Occipital lobe (tissue), 2 donors: ENCODE data around the gene WDR6. TPM values are rescaled to one million over a fixed set of nuclear protein-coding genes. Genes with fewer than 3 reads are reported as not detected.
A peak's percentile ranks its signal among the peaks of the same experiment; 100 is the strongest.

ENCODE experiments used
- DNase-seq: peaks from one replicate; lab custom pipeline; 2025; lab: John Stamatoyannopoulos, UW
- total RNA-seq: library from RNA; depleted of rRNA; stranded (reverse); fragments of >200 nt; gene quantifications from one replicate; pipeline ENCODE4 v1.2.3, GENCODE V29; 2014

The WDR6 gene
- 85.6 TPM for total RNA-seq

DNA sequence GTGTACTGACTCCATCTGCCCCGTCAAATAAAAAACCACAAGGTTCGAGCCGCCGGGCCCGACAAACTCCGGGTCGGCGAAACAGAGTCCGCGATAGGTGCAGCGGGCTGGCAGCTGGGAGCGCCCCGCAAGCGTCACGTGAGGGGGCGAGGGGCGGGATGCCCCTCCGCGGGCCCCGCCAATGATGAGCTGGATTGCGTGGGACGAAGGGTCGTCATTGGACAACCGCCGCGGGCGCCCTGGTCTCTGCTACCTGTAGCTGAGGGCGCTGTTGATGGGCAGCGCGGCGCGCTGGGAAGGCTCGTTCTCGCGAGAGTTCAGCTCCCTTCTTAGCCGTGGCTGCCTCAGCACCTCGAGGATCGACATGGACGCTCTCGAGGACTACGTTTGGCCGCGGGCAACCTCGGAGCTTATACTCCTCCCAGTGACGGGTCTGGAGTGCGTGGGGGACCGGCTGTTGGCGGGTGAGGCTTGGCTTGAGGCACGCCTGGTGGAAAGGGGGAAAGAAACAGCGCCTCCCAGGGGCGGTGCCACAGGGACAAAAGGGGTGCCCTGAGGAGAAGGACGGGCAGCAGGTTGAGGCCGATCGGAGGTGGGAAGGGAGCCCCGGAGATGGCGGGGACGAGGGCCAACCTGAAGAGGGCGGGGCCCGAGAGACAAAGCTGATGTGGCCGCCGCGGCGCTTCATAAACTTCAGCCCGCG, at the start of gene WDR6:
WDR6 (plus strand) TSS at position 324 of the 703 bp plus-strand sequence; CDS start at position 365, 41 bp downstream.
- peak; percentile 90 for DNase-seq

DNA sequence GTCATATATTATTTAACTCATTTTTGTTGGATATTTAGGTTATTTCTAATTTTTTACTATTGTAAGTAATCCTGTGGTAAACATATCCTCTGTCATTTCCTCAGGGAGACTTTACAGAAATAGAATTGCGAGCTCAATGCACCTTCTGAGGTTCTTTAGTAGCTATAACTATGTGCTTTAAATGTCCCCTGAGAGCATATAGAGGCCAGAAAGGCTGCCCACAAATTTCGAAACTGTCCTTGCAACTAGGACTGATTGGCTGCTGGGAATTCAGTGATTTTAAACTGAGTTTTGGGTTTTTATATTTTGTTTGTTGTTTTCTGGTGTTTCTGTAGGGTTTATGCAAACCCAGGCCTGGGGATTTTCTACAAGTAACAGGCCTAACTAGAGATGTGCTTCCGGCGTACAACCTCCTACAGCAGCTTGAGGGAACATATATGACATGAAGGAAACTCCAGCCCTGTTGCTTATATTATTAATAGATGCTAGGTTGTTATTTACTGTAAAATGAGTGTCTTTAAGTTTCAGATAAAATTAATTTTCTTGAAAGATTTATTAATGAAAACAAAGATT, 46.3 kb upstream of the WDR6 start:
- DNase-seq: no peak

DNA sequence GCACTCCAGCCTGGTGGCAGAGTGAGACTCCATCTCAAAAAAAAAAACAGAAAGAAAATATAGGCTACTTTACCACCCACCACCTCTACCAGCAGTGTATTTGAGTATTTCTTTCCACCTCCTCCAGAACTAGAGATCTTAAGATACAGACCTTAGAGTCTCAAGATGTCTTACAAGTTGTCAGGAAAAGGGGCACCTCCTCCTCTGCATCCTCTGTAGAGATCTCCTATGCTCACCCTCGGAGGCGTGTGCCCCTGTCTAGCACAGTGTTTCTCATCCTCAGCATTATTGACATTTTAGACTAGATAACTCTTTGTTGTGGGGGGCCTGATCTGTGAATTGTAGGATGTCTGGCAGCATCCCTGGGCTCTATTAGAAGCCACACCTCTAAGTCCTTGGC, 44.9 kb upstream of the WDR6 start:
- no peak for DNase-seq

DNA sequence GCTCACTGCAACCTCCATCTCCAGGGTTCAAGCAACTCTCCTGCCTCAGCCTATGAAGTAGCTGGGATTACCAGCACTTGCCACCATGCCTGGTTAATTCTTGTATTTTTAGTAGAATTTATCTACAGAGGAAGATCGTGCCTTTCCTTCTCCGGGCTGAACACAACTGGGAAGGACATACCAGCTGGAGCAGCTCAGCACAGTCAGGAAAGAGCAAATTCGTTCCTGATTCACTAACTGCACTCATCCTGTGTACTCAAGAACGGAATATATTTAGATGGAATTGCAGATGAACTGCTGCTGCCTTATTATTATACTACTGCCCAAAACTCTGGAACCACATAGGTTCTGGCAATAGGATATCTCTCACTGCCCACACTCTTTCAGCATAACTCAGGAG, 44.3 kb upstream of the WDR6 start:
- no peak for DNase-seq

DNA sequence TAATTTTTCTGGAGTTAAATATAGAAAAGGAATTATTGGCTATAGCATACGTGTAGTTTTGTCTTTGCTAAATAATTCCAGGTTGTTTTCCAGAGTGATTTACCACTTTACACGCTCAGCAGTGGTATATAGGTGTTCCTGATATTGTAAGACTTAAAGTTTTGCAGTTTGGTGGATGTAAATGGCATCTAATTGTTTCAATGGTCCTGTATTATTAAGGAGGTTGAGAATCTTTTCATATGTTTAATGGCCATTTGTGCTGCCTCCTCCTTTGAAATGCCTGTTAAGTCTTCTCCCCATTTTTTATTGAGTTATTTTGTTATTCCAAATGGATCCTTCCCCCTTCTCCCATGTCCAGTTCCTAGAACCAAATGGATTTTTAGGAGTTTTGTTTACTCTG, 43.6 kb upstream of the WDR6 start:
- no peak for DNase-seq

GRCh38 chr3:48966367-48966766, 40.8 kb upstream of the WDR6 start:
- no peak for DNase-seq

DNA sequence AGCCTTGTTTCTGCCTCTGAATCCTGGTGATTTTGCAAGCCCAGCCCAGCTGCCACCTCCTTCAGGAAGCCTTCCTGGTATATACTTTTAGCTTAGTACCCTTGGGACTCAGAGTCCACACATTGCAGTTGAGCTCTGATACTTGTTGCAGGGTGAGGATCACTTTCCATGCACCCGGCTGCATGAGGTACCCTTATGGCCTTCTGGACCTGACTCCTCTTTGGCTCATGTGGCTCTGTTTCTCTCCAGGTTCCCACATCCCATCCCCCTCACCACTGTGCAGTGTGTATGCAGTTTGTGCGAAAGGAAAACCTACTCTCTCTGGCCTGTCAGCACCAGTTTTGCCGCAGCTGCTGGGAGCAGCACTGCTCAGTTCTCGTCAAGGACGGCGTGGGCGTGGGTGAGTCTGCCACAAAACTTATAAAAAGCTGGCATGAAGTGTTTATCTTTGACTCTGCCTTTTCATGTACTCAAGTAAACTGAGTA, 40.3 kb upstream of the WDR6 start:
- DNase-seq: peak; percentile 64

GRCh38 chr3:48970586-48970985, 36.6 kb upstream of the WDR6 start:
- DNase-seq: no peak

DNA sequence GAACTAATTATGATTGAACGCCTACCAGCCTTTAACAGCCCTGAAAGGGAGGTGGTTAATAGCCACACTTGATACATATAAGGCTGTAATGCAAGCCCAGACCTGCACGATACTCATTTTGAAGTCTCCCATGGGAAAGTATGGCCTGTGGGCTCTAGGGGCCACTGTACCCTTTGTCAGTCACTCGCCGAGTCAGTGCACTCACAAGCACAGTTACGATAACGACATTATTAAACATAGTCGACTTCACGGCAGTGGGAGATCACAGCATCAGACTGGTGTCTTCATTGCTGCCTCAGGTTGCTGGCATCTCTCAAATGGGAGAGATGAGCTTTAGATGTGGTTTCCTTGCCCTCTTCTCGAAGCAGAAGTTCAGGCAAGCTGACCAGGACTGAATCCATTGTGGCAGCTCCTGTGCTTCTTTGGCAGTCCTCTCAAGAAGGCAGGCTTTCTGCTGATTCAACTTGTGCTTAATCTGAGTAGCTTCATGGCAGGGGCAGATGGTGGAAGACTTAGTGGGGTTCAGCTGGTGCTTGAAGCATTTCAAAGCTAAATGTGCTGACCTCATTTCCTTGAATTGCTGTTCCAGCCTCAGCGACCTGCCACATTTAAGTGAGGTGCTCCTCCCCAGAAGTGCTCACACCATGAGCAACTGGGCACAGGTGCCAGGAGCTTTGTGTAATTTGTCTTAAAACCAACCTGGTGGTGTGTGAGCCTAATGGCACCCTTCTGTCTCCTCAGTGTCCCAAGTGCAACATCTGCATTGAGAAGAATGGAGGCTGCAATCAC, 32.9 kb upstream of the WDR6 start:
- no peak for DNase-seq

GRCh38 chr3:48979451-48979850, 27.7 kb upstream of the WDR6 start:
- no peak for DNase-seq

GRCh38 chr3:48980295-48980694, 26.9 kb upstream of the WDR6 start:
- no peak for DNase-seq

DNA sequence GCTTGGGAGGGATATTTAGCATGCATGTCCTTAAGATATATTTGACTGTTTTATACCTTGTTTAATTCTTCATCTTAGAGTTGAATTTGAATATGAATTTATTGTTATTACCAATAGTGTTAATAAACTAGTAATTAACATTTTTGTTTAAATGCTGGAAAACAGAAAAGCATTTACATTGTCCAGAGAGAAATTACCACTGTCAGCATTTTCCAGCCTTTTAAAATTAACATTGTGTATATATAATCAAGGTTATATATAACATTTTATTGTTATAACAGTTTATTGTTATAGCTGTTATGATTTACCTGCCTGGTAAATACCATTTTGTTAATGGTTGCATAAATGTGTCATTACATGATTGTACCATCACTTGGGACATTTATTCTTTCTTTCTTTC, 25.2 kb upstream of the WDR6 start:
- no peak for DNase-seq

DNA sequence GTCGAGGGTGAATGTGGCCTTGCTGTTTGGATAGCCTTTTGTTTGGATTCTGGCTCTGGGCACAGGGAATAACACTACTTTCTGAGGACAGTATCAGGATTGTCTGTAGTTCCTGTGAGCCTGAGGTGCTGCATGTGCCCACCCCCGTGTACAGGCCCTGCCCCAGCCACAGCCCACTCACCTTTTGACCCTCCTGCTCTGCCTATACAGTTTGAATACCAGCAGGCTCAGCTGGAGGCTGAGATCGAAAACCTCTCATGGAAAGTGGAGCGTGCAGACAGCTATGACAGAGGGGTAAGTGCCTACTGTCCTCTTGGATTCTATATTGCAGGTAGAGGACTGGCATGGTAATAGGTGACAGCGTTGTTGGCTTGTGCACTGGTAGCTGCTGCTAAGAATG, 24.5 kb upstream of the WDR6 start:
- no peak for DNase-seq

DNA sequence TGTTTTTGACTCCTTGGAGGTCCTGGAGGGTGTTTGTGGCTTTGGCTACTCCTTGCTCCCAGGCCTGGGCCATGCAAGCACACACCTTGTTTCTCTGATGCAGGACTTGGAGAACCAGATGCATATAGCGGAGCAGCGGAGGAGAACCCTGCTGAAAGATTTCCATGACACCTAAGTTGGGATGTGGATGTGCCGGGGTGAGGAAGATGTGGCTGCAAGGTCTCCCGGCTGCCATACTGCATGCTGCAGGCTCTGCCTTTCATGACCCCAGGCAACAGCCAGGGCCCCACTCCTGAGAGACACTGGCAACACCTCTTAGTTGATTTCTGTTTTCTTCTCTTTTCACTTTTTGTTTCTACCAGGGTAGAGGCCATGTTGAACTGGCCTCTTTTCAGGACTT, 24.1 kb upstream of the WDR6 start:
- no peak for DNase-seq

DNA sequence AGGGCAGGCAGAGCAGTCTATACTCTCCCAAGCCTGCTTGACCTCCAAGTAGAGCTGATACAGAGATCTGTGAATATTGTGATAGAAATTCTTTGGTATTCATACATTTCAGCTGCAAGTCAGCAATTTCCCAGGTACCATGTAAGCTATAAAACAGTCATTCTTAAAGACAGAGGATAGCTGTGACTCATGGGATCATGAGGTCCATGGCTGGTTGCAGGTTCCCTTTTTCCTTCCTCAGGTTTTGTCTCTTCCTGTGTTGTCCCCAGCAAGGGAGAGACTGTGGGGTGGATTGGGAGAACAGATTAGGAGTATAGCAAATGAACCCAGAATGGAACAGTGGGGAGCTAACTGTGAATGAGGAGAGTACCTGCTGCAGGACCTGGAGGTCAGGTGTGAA, 22.5 kb upstream of the WDR6 start:
- no peak for DNase-seq

- DNase-seq: no peak
These were observed 21.3 kb upstream of the WDR6 start for GRCh38 chr3:48985831-48986376.

DNA sequence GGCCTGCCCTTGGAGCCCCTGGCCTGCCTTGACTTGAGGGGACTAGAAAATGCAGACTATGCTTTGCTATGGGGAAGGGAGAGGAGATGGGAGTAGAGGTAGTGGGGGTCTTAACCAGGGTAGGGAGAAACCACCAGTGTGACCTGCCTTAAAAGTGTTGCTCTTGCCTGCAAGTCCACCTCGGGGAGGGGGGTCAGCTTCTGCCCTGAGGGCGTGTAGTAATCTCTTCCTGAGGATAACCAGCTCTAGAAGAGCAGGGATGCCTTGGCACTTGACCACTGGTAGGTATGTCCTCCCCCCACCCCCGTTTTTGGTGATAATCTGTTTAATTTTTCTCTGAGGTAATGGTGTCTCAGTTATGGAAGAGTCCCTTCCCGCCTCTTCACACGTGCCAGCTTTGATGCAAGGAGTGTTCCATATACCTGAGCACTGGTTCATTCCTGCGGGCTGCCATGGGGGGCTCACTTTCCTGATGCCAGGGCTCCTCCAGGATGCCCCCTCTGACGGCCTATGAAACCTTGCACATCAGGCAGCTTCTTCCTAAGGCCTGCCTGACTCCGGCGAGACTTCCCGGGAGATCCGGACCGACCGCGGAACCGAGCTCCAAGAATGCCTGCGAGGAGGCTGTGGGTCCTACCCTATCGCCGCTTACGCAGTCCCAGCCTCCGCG, 17.9 kb upstream of the WDR6 start:
- DNase-seq: no peak

DNA sequence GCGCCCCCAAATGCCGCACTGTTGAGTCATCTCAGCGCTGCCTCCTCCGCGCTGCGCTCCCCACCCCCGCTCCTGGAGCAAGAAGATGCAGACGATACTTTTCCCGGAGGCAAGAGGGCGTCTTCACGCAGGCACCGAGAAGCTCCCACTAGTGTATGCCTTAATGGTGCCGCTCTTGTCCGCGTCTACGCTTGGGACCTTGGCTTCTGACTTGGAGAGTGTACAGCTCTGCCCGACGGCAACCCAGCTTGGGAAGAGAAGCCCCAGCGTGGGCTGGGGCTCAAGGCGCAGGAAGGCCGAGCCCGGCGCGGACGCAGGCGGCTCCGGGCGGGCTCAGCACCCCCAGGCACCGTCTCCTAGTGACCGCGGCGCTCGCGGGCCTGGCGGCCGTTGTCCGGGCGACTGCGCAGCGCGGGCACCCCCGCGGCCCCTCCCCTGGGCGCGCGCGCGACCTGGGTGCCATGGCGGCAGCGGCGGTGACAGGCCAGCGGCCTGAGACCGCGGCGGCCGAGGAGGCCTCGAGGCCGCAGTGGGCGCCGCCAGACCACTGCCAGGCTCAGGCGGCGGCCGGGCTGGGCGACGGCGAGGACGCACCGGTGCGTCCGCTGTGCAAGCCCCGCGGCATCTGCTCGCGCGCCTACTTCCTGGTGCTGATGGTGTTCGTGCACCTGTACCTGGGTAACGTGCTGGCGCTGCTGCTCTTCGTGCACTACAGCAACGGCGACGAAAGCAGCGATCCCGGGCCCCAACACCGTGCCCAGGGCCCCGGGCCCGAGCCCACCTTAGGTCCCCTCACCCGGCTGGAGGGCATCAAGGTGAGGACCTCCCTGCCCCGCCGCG, 17.2 kb upstream of the WDR6 start, which contains the start of gene P4HTM:
P4HTM (plus strand) TSS at position 446 of the 840 bp plus-strand sequence; CDS start at position 462, 16 bp downstream.
- peak; percentile 91 for DNase-seq

DNA sequence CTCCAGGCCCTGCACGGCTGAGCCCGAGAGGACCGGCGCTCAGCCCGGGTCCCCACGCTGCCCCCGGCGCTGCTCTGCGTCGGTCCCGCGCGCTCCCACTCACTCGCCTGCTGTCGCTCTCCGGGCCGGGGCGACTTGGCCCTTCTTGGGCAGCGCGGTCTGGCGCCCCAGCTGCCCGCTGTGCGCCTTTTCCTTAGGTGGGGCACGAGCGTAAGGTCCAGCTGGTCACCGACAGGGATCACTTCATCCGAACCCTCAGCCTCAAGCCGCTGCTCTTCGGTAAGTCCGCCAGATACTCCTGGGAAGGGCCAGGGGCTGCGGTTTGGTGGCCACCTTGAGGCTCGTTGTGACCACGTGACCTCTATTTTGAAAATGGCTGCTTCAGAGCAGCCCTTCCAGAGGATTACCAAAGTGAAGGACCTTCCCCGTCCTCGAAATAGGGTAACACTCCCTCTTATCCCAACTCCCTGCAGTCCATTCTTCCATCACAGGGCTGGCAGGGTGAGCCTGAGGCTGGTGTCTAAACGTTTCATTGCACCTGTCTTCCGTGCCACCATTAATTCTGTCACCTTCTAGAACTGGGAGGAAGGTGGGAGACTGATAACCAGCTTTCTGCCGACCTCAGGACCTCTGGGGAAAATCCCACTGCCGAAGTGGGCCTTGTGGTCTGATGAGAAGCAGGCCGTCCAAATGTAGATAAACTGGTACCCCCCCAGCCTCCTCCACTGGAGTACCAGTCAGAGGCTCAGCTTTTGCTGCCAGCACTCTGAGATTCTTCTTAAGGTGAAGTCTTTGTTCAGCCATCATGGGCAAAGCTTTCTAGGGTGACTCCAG, 16.3 kb upstream of the WDR6 start:
- DNase-seq: no peak
